ENCODE measurements around the gene CTNND2. TPM values are rescaled to one million over a fixed set of nuclear protein-coding genes. Genes with fewer than 3 reads are reported as not detected.

CTNND2 gene
- total and polyA plus RNA-seq, 4 donors, result 0.30 to 2.2 (median 0.71) TPM

- WGBS, 2 donors, result 71 to 89% methylated on average over 5 of the region's 5 CpGs
- TF ChIP-seq, protein P1, sequence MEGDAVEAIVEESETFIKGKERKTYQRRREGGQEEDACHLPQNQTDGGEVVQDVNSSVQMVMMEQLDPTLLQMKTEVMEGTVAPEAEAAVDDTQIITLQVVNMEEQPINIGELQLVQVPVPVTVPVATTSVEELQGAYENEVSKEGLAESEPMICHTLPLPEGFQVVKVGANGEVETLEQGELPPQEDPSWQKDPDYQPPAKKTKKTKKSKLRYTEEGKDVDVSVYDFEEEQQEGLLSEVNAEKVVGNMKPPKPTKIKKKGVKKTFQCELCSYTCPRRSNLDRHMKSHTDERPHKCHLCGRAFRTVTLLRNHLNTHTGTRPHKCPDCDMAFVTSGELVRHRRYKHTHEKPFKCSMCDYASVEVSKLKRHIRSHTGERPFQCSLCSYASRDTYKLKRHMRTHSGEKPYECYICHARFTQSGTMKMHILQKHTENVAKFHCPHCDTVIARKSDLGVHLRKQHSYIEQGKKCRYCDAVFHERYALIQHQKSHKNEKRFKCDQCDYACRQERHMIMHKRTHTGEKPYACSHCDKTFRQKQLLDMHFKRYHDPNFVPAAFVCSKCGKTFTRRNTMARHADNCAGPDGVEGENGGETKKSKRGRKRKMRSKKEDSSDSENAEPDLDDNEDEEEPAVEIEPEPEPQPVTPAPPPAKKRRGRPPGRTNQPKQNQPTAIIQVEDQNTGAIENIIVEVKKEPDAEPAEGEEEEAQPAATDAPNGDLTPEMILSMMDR (IDR thresholded peaks at IDR 0.05; ENCODE audit: control extremely low read depth, extremely low read depth), result no peak
- no peaks in the 10 kb centered on the region for H3K27me3 ChIP-seq (ENCODE audit: control insufficient read depth in 3 of 3, insufficient read depth in 3 of 3, low read length in 2 of 3)
- H3K4me3 ChIP-seq, result no peak overlapping the region
- H3K9me3 ChIP-seq (ENCODE audit: control insufficient read depth in 4 of 4, insufficient read depth in 3 of 4, low read length in 3 of 4), result no peaks in the 10 kb centered on the region
- no peak overlapping the region for H3K9ac ChIP-seq (ENCODE audit: insufficient read depth in 1 of 2, low read length in 2 of 2)
- ATAC-seq (ENCODE audit: insufficient read depth, low FRiP score) (no peak), DNase-seq (peak in 1 of 3 donors; percentile 3)
- H3K36me3 ChIP-seq (ENCODE audit: control insufficient read depth in 4 of 4, insufficient read depth in 4 of 4, low read length in 4 of 4), result no peaks in the 10 kb centered on the region
- H3K4me1 ChIP-seq (ENCODE audit: control insufficient read depth in 5 of 5, insufficient read depth in 5 of 5, low read length in 5 of 5), result no peaks in the 10 kb centered on the region
- H3K27ac ChIP-seq (ENCODE audit: low read depth in 1 of 2, low read length in 1 of 2), result no peak overlapping the region
Measured at GRCh38 chr5:11394933-11395332, 509.3 kb downstream of the CTNND2 start.

GRCh38 chr5:11390291-11390767 lies 513.9 kb downstream of the CTNND2 start:
- WGBS, 2 donors, result 85 to 92% methylated on average over 6 of the region's 6 CpGs
- H3K4me3 ChIP-seq, result no peak overlapping the region

GRCh38 chr5:11387382-11387781 lies 516.9 kb downstream of the CTNND2 start:
- no peak overlapping the region for H3K27ac ChIP-seq (ENCODE audit: low read depth in 1 of 2, low read length in 1 of 2)
- H3K36me3 ChIP-seq (ENCODE audit: control insufficient read depth in 4 of 4, insufficient read depth in 4 of 4, low read length in 4 of 4), result no peaks in the 10 kb centered on the region
- H3K9me3 ChIP-seq (ENCODE audit: control insufficient read depth in 4 of 4, insufficient read depth in 3 of 4, low read length in 3 of 4), result peaks cover 0 to 4% (median 0%) of the 10 kb centered on the region in 4 donors
- H3K27me3 ChIP-seq (ENCODE audit: control insufficient read depth in 3 of 3, insufficient read depth in 3 of 3, low read length in 2 of 3), result peaks cover 3 to 33% (median 27%) of the 10 kb centered on the region in 3 donors
- peaks cover 0 to 6% (median 0%) of the 10 kb centered on the region in 5 donors for H3K4me1 ChIP-seq (ENCODE audit: control insufficient read depth in 5 of 5, insufficient read depth in 5 of 5, low read length in 5 of 5)
- 90 to 96% methylated on average over 3 of the region's 3 CpGs for WGBS, 2 donors
- no peak overlapping the region for H3K9ac ChIP-seq (ENCODE audit: insufficient read depth in 1 of 2, low read length in 2 of 2)
- TF ChIP-seq, protein P1 (IDR thresholded peaks at IDR 0.05; ENCODE audit: control extremely low read depth, extremely low read depth), result no peak
- no peak for ATAC-seq (ENCODE audit: insufficient read depth, low FRiP score)
- DNase-seq, result no peak
- H3K4me3 ChIP-seq, result no peak overlapping the region

More at GRCh38 chr5:11390291-11390767, 513.9 kb downstream of the CTNND2 start:
- Histone ChIP-seq H3K27me3 (ENCODE audit: control insufficient read depth in 3 of 3, insufficient read depth in 3 of 3, low read length in 2 of 3) (peaks cover 3 to 20% (median 14%) of the 10 kb centered on the region in 3 donors), H3K4me1 (ENCODE audit: control insufficient read depth in 5 of 5, insufficient read depth in 5 of 5, low read length in 5 of 5) (no peaks in the 10 kb centered on the region), H3K36me3 (ENCODE audit: control insufficient read depth in 4 of 4, insufficient read depth in 4 of 4, low read length in 4 of 4) (no peaks in the 10 kb centered on the region), H3K9ac (ENCODE audit: insufficient read depth in 1 of 2, low read length in 2 of 2) (no peak overlapping the region), H3K9me3 (ENCODE audit: control insufficient read depth in 4 of 4, insufficient read depth in 3 of 4, low read length in 3 of 4) (no peaks in the 10 kb centered on the region), H3K27ac (ENCODE audit: low read depth in 1 of 2, low read length in 1 of 2) (no peak overlapping the region)
- DNase-seq (no peak), ATAC-seq (ENCODE audit: insufficient read depth, low FRiP score) (no peak)
- TF ChIP-seq, protein P1 (IDR thresholded peaks at IDR 0.05; ENCODE audit: control extremely low read depth, extremely low read depth), result no peak

DNA sequence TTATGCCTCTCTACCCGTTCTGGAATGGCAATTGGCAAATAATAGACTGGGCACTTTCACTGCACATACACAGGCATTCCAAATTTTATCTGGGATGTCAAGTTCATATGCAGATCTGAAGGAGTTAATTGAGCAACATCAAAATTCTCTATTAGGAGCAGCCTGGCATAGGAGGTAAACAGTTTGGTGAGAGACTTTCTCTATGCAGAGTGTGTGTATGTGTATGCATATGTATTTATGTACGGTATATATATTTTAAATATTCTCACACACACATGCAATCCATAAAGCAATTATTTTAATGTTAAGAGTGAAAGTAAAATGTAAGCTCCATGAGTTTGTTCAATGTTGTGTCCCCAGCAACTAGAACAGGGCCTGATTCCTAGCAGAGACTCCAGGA lies 517.8 kb downstream of the CTNND2 start:
- peaks cover 0 to 4% (median 0%) of the 10 kb centered on the region in 4 donors for H3K9me3 ChIP-seq (ENCODE audit: control insufficient read depth in 4 of 4, insufficient read depth in 3 of 4, low read length in 3 of 4)

More for the DNA sequence above, 517.8 kb downstream of the CTNND2 start:
- Histone ChIP-seq H3K27ac (ENCODE audit: low read depth in 1 of 2, low read length in 1 of 2) (no peak overlapping the region), H3K9ac (ENCODE audit: insufficient read depth in 1 of 2, low read length in 2 of 2) (no peak overlapping the region), H3K4me1 (ENCODE audit: control insufficient read depth in 5 of 5, insufficient read depth in 5 of 5, low read length in 5 of 5) (peaks cover 0 to 6% (median 0%) of the 10 kb centered on the region in 5 donors), H3K27me3 (ENCODE audit: control insufficient read depth in 3 of 3, insufficient read depth in 3 of 3, low read length in 2 of 3) (peaks cover 3 to 33% (median 27%) of the 10 kb centered on the region in 3 donors), H3K36me3 (ENCODE audit: control insufficient read depth in 4 of 4, insufficient read depth in 4 of 4, low read length in 4 of 4) (no peaks in the 10 kb centered on the region), H3K4me3 (no peak overlapping the region)
- no peak for ATAC-seq (ENCODE audit: insufficient read depth, low FRiP score)
- DNase-seq, result no peak
- 55 to 56% methylated on average over 2 of the region's 2 CpGs for WGBS, 2 donors
- TF ChIP-seq, protein P1 (IDR thresholded peaks at IDR 0.05; ENCODE audit: control extremely low read depth, extremely low read depth), result no peak
